NT2/D1 (cell line): Measurements from ENCODE around the gene CHST8.

Experiments used
- SUZ12 ChIP-seq: IDR thresholded peaks from 2 replicates; pipeline ENCODE4 v1.6.1; 2011; ENCODE audit not compliant: insufficient read length, insufficient read depth; ENCODE audit errors: extremely low read depth
- YY1 ChIP-seq: IDR thresholded peaks from 2 replicates; pipeline ENCODE4 v1.6.1; 2011; ENCODE audit not compliant: insufficient read length, insufficient read depth
- ZNF274 ChIP-seq: IDR thresholded peaks from 2 replicates; pipeline ENCODE4 v1.6.1; 2011; ENCODE audit warnings: mild to moderate bottlenecking, low read depth, low read length

DNA sequence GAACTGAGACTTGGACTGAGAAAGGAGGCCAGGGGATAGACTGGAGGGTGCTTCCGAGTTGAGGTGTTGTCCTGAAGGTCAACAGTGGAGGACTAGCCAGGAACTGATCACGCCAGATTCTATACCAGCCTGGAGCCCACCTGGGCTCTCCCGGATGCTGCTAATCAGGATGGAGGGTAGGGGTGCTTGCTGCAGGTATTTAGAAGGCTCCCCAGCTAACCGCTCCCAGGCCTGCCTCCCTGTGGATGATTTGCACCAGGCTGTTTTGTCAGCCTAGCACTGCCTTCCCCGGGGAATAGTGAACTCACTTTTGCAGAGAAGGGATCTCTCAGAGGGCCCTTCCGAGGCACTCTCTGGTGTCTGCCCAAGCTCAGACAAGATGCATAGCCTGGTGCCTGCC is 114.4 kb downstream of the CHST8 start:
- TF ChIP-seq SUZ12, result no peak
- no peak for TF ChIP-seq ZNF274
- no peak for TF ChIP-seq YY1
